Activated CD8-positive, alpha-beta memory T cell treated with anti-CD3 and anti-CD28 coated beads for 1 hour (primary cell): Measurements from ENCODE around the gene DAP.

Experiments
- DNase-seq, 2 donors: peaks; one replicate each; pipeline ENCODE4 v3.0.0-alpha.2; 2020; ENCODE audit warnings: low read depth in 1 of 2; ENCODE audit errors: extremely low read depth in 1 of 2

The DAP gene

DNA sequence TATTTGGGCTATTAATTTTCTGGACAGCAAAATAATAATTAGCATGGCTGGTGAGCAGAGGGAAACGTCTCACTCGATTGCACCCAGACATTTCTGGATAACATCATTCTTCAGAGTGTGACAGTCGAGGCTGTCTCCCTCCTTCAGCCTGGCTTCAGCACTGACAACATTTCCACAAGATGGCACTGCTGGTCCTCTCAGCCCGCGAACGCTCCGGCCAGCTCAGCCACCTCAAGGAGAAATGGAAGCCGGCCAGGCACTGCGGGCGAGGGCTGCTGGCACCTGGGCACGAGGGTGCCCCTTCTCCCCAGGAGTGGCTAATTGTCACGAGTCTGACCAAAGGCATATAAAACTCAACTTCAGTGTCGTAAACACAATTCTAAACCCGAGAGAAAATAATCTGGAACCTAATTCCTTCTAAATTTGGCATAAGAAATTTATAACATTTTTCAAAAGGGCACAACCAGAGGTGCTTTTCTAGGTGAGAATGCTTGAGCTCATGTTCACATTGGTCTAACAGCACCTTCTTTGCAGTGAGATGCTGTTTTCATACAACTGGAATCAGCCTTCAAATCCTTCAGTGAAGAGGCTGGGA is 65.9 kb downstream of the DAP start:
- no peak for DNase-seq

- DNase-seq, result no peak
These were observed 68.9 kb downstream of the DAP start for GRCh38 chr5:10691826-10692785.

DNA sequence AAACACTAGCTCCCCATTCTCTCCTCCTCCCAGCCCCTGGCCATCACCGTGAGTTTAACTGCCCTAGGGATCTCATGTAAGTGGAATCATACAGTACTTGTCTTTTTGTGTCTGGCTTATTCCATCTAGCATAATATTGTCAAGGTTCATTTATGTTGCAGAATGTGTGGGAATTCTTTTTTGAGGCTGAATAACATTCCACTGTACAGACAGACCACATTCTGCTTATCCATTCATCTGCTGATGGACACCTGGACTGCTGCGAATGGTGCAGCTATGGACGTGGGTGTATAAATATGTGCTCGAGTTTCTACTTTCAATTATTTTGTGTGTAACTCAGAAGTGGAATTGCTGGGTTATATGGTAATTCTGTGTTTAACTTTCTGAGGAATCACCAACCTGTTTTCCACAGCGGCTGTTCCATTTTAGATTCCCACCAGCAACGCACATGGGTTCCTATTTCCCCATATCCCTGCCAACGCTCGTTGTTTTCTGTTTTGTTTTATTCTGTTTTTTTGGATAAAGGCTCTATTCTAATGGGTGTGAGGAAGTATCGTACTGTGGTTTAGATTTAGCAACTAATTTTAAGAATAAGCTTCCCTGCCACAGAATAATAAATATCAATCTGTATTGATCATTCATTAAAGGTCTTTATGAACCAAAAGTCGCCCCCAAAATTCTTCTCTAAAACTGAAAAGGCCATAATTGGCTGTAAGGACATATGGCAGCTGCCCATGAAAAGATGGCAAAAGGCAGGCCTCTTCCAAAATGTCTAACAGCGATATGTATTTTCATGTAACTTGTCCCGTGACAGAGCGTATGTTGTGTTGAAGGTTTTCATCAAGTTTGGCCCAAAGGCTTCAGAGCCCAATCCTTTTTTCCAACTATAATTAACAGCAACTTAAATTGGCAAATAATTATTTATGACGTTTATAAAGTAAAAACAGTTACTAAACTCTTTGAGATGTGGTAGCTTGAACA is 70.3 kb downstream of the DAP start:
- no peak for DNase-seq

GRCh38 chr5:10689391-10690081 is 71.5 kb downstream of the DAP start:
- no peak for DNase-seq

GRCh38 chr5:10688651-10689171 is 72.3 kb downstream of the DAP start:
- DNase-seq, result no peak

DNA sequence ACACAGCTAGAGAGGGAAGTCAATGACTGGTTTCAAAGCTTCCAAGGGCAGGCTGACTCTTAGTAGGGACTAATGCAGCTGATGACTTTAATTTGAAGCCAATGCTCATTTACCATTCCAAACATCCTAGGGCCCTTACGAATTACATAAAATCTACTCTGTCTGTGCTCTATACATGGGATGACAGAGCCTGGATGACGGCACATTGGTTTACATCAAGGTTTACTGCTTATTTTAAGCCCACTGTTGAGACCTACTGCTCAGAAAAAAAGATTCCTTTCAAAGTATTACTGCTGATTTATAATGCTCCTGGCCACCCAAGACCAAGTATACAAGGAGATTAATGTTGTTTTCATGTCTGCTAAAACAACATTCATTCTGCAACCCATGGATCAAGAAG is 74.1 kb downstream of the DAP start:
- no peak for DNase-seq

- no peak for DNase-seq
These were observed 75.9 kb downstream of the DAP start for GRCh38 chr5:10685115-10685521.

DNA sequence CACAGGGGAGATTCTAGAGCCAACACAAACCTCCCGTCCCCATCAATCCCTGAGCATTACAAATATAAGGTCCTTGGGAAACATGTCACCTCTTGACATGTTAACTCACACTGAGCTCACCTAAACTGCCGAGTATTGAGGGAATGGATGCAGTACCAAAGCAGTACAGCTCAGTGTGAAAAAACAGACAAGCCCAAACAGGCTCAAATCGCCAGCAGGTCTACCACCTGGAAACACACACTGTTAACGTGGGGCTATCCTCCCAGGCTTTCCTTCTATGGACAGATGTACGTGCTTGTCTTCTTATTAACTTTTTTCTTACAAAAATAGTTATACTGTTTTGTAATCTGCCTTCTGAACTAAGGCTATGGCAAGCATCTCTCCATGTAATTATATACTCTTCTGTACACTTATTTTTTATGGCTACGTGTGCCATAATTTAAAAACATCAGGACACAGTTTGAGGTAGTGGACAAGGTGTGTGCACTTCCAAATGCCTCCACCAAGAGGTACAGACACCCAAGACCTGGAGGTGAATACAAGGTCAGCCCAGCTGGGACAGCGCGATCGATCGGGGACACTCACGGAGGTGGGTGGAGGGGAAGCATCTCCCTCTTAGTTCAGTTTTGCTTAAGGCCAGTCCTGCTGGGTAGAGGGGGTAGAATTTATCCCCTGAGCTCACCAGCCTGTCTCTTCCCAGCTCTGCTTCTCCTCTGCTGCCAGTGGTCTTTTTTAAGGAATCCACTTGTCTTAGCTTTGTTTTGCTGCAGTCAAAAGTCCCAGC is 76.5 kb downstream of the DAP start:
- no peak for DNase-seq

DNA sequence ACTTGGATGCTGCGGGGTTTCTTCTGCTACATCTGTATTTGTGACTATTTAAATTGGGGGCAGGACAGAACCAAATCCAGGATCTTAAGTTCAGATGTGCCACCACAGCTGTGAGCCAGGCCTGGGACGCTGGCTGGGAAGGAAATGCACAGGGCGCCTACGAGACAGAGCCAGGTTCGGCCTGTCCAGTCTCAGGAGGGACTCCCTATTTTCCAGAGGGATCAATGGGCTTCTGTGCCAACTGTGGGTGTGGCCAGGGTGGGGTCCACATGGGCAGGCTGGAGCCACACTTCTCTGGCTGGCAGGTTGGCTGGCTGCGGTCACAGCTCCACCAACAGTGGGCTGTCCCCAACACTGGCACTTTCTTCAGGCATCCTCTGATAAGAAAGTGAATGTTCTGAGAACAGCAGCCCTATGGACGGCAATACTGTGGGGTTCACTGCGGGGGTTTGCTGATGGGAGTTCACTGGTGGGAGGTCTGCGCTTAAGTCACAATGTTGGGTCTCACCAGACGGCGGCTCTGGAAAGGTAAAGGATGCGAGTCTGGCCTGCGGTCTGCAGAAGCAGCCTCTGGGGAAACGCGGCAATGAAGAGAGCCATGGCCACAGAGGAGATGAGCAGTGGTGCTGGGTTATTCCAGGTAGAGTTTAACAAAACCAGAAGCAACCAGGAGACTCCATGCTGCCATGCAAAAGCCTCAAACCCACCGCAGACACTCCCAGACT is 78.1 kb downstream of the DAP start:
- no peak for DNase-seq

DNA sequence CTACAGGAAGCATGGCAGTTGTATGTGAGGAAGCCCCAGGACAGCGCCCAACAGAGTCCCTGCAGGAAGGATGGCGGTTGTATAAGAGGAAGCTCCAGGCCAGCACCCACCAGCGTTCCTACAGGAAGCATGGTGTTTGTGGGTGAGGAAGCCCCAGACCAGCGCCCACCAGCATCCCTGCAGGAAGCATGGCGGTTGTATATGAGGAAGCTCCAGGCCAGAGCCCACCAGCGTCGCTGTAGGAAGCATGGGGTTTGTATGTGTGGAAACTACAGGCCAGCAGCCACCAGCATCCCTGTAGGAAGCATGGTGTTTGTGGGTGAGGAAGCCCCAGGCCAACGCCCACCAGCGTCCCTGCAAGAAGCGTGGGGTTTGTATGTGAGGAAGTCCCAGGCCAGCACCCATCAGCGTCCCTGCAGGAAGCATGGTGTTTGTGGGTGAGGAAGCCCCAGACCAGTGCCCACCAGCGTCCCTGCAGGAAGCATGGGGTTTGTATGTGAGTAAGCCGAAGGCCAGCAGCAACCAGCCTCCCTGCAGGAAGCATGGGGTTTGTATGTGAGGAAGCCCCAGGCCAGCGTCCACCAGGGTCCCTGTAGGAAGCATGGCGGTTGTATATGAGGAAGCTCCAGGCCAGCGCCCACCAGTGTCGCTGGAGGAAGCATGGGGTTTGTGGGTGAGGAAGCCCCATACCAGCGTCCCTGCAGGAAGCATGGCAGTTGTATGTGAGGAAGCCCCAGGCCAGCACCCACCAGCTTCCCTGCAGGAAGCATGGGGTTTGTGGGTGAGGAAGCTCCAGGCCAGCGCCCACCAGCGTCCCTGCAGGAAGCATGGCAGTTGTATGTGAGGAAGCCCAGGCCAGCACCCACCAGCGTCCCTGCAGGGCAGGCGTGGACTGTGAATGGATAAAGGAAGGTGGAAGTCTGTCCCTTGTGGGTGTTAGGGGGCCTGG is 79.0 kb downstream of the DAP start:
- no peak for DNase-seq

- no peak for DNase-seq
These were observed 80.1 kb downstream of the DAP start for GRCh38 chr5:10680876-10681481.

- DNase-seq, result no peak
These were observed 81.6 kb downstream of the DAP start for GRCh38 chr5:10679336-10679988.

- DNase-seq, result no peak
These were observed 82.8 kb downstream of the DAP start for GRCh38 chr5:10678244-10678643.

- no peak for DNase-seq
These were observed 83.5 kb downstream of the DAP start for GRCh38 chr5:10677533-10677932.

DNA sequence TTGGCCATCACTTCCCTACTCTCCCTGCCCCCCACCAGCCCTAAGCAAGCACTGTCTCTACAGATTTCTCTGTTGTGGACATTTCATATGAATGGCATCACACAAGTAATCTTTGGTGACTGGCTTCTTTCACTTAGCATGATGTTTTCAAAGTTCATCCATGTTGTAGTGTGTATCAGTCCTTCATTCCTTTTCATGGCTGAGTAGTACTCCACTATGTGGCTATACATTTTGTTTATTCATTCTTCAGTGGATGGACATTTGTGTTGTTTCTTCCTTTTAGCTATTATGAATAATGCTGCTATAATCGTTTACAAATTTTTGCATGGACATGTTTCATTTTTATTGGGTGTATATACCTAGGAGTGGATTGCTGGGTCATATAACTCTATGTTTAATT is 84.1 kb downstream of the DAP start:
- no peak for DNase-seq

- DNase-seq, result no peak
These were observed 84.8 kb downstream of the DAP start for GRCh38 chr5:10676224-10676623.

GRCh38 chr5:10675177-10675700 is 85.8 kb downstream of the DAP start:
- DNase-seq, result no peak
